HepG2 (cell line): Measurements from ENCODE around the gene CDHR5. TPM values are rescaled to one million over a fixed set of nuclear protein-coding genes. Genes with fewer than 3 reads are reported as not detected.
A peak's percentile ranks its signal among the peaks of the same experiment; 100 is the strongest.

Experiments used
- ATAC-seq: fragments of 200-7000 bp; cut with Tn5 transposase; 3 replicates; pipeline ENCODE4 v1.9.1; 2020; ENCODE audit warnings: mild to moderate bottlenecking, moderate library complexity
- BruUV-seq: library from RNA; stranded (reverse); fragments of 400-500 nt; replicated peaks from 2 replicates; lab custom pipeline; 2021; lab: Mats Ljungman, UMichigan
- CTCF ChIA-PET: fragments of 300-600 bp; formaldehyde crosslinking; extraction: SDS; loops from one replicate; lab custom pipeline; 2021; ENCODE audit warnings: low total read pairs, inconsistent platforms, low intra/inter-chr PET ratio; lab: Yijun Ruan, JAX
- POLR2A ChIA-PET: fragments of 350-600 bp; sonication (Branson Sonifier 250); formaldehyde crosslinking; loops from one replicate; lab custom pipeline; 2020; ENCODE audit warnings: antibody characterized with exemption, inconsistent platforms; lab: Yijun Ruan, JAX
- DNase-seq: peaks from one replicate; pipeline ENCODE4 v3.0.0-alpha.2; 2015; ENCODE audit warnings: low spot score
- FAIRE-seq: peaks from 3 replicates; lab custom pipeline; 2011; peaks lifted over from hg19 to GRCh38; lab: Jason Lieb, UNC
- H2AFZ ChIP-seq: one replicate; pipeline ENCODE4 v1.6.1; 2011; ENCODE audit warnings: low read length, inconsistent platforms
- H3K27ac ChIP-seq: fragments of 300-600 bp; 3 replicates; pipeline ENCODE4 v1.8.0; 2011; ENCODE audit warnings: mixed run types, mild to moderate bottlenecking, mixed read lengths, low read length, inconsistent platforms; ENCODE audit not compliant: insufficient read depth; ENCODE audit errors: extremely low read length
- H3K27me3 ChIP-seq, 2 experiments: fragments of 200-600 bp in 1 of 2; 2 replicates in 1 of 2; 3 replicates in 1 of 2; pipeline versions ENCODE4 v1.6.0 to v1.8.0; 2011; ENCODE audit warnings: low read length in 2 of 2, mild to moderate bottlenecking in 2 of 2, moderate library complexity in 2 of 2, inconsistent platforms in 1 of 2; ENCODE audit not compliant: insufficient read depth in 2 of 2, control insufficient read depth in 1 of 2
- H3K36me3 ChIP-seq, 2 experiments: fragments of 200-600 bp in 1 of 2; replicated peaks in 1 of 2; 2 replicates in 1 of 2; 3 replicates in 1 of 2; pipeline versions ENCODE4 v1.5.1 to v1.8.0; 2011; ENCODE audit warnings: low read length in 2 of 2, inconsistent platforms in 1 of 2; ENCODE audit not compliant: insufficient read depth in 2 of 2, control insufficient read depth in 1 of 2
- H3K4me1 ChIP-seq: 2 replicates; pipeline ENCODE4 v1.5.1; 2012; ENCODE audit warnings: low read length, inconsistent platforms; ENCODE audit not compliant: insufficient read depth
- H3K4me2 ChIP-seq: 2 replicates; pipeline ENCODE4 v1.6.0; 2011; ENCODE audit warnings: low read depth, low read length, inconsistent platforms
- H3K4me3 ChIP-seq, 3 experiments: fragments of 200-600 bp in 1 of 3; sonication (generic), shearing (Covaris generic) in 1 of 3; replicated peaks in 1 of 3; 2 replicates each; pipeline ENCODE4 v1.5.1; 2011 to 2016; ENCODE audit warnings: low read length in 3 of 3, inconsistent platforms in 2 of 3, low read depth in 2 of 3, mild to moderate bottlenecking in 2 of 3, control low read depth in 1 of 3, mixed read lengths in 1 of 3; ENCODE audit not compliant: insufficient read depth in 1 of 3
- H3K79me2 ChIP-seq: one replicate; pipeline ENCODE4 v1.6.1; 2011; ENCODE audit warnings: low read length, inconsistent platforms; ENCODE audit not compliant: insufficient read depth
- H3K9ac ChIP-seq: 2 replicates; pipeline ENCODE4 v1.6.0; 2011; ENCODE audit warnings: mild to moderate bottlenecking, low read depth, low read length, inconsistent platforms; ENCODE audit not compliant: insufficient read depth
- H3K9me3 ChIP-seq: 2 replicates; pipeline ENCODE4 v1.5.1; 2012; ENCODE audit warnings: mild to moderate bottlenecking, low read length
- H4K20me1 ChIP-seq: 2 replicates; pipeline ENCODE4 v1.6.0; 2011; ENCODE audit warnings: inconsistent platforms, mild to moderate bottlenecking, low read length, moderate library complexity; ENCODE audit not compliant: insufficient read depth
- AGO2 ChIP-seq: fragments of 200-400 bp; formaldehyde crosslinking; optimal IDR thresholded peaks from 2 replicates; pipeline ENCODE3; 2017; ENCODE audit warnings: mild to moderate bottlenecking, low read depth, low read length, moderate library complexity
- CBFB ChIP-seq: sonication (generic); formaldehyde crosslinking; IDR thresholded peaks from 2 replicates; pipeline ENCODE4 v1.4.0; 2020; ENCODE audit warnings: missing genetic modification reagents
- CREM ChIP-seq, 2 experiments: sonication (generic) in 1 of 2; formaldehyde crosslinking in 1 of 2; IDR thresholded peaks; 2 replicates each; pipeline versions ENCODE4 v1.4.0 to v1.6.1; 2016 to 2020; ENCODE audit warnings: antibody characterized with exemption in 1 of 2, mild to moderate bottlenecking in 1 of 2, missing genetic modification reagents in 1 of 2
- EED ChIP-seq: sonication (generic); formaldehyde crosslinking; IDR thresholded peaks from 2 replicates; pipeline ENCODE4 v1.5.0; 2020; ENCODE audit warnings: mild to moderate bottlenecking, missing genetic modification reagents
- FOXA1 ChIP-seq, 2 experiments: fragments of 450-650 bp in 1 of 2; sonication (generic) in 1 of 2; formaldehyde crosslinking in 1 of 2; IDR thresholded peaks; 2 replicates each; pipeline versions ENCODE4 v1.4.0 to v1.6.1; 2016 to 2020; ENCODE audit warnings: missing genetic modification reagents in 1 of 2
- FOXP4 ChIP-seq: sonication (generic); formaldehyde crosslinking; IDR thresholded peaks from 2 replicates; pipeline ENCODE4 v1.4.0; 2020; ENCODE audit warnings: missing genetic modification reagents
- KDM2A ChIP-seq: sonication (generic); formaldehyde crosslinking; IDR thresholded peaks from 2 replicates; pipeline ENCODE4 v1.4.0; 2020; ENCODE audit warnings: low read depth, missing genetic modification reagents, borderline replicate concordance
- KDM6A ChIP-seq: IDR thresholded peaks from 2 replicates; pipeline ENCODE4 v1.6.1; 2016; ENCODE audit warnings: low read depth
- MEF2D ChIP-seq: sonication (generic); formaldehyde crosslinking; IDR thresholded peaks from 2 replicates; pipeline ENCODE4 v1.5.1; 2020; ENCODE audit warnings: mild to moderate bottlenecking, missing genetic modification reagents
- MIER2 ChIP-seq: IDR thresholded peaks from 2 replicates; pipeline ENCODE4 v1.6.1; 2016; ENCODE audit warnings: missing biosample characterization, missing genetic modification reagents
- MTA1 ChIP-seq: sonication (generic); formaldehyde crosslinking; IDR thresholded peaks from 2 replicates; pipeline ENCODE4 v1.4.0; 2020; ENCODE audit warnings: missing genetic modification reagents, mild to moderate bottlenecking, borderline replicate concordance
- POLR2AphosphoS2 ChIP-seq: IDR thresholded peaks from 2 replicates; pipeline ENCODE4 v1.6.1; 2011; ENCODE audit warnings: low read depth, low read length, improper control_type of control experiment
- RBFOX2 ChIP-seq: fragments of 200-400 bp; formaldehyde crosslinking; IDR thresholded peaks from 2 replicates; pipeline ENCODE4 v1.6.1; 2017; ENCODE audit warnings: low read depth, mild to moderate bottlenecking, low read length
- SAP130 ChIP-seq: IDR thresholded peaks from 2 replicates; pipeline ENCODE4 v1.6.1; 2016; ENCODE audit warnings: low read depth
- SIX1 ChIP-seq: sonication (generic); formaldehyde crosslinking; IDR thresholded peaks from 2 replicates; pipeline ENCODE4 v1.4.0; 2020; ENCODE audit warnings: missing genetic modification reagents, borderline replicate concordance
- SKI ChIP-seq: fragments of 450-650 bp; IDR thresholded peaks from one replicate; pipeline ENCODE4 v1.6.1; 2018; ENCODE audit warnings: mild to moderate bottlenecking; ENCODE audit not compliant: partially characterized antibody
- SMARCE1 ChIP-seq: fragments of 450-650 bp; IDR thresholded peaks from 2 replicates; pipeline ENCODE4 v1.6.1; 2017; ENCODE audit warnings: borderline replicate concordance
- SNAI1 ChIP-seq: sonication (generic); formaldehyde crosslinking; IDR thresholded peaks from 2 replicates; pipeline ENCODE4 v1.5.0; 2020; ENCODE audit warnings: mild to moderate bottlenecking, missing genetic modification reagents, borderline replicate concordance
- TBX3 ChIP-seq: fragments of 450-650 bp; IDR thresholded peaks from 2 replicates; pipeline ENCODE4 v1.6.1; 2017; ENCODE audit warnings: antibody characterized with exemption, mild to moderate bottlenecking, inconsistent platforms, borderline replicate concordance
- ZFX ChIP-seq: sonication (generic); formaldehyde crosslinking; IDR thresholded peaks from 2 replicates; pipeline ENCODE4 v1.4.0; 2020; ENCODE audit warnings: mild to moderate bottlenecking, low read depth, missing genetic modification reagents, moderate library complexity
- ZNF101 ChIP-seq: sonication (generic); formaldehyde crosslinking; IDR thresholded peaks from 2 replicates; pipeline ENCODE4 v1.4.0; 2020; ENCODE audit warnings: mild to moderate bottlenecking, low read depth, missing genetic modification reagents, borderline replicate concordance
- ZNF143 ChIP-seq: sonication (generic); formaldehyde crosslinking; IDR thresholded peaks from 2 replicates; pipeline ENCODE4 v1.4.0; 2020; ENCODE audit warnings: missing genetic modification reagents
- ZNF572 ChIP-seq: sonication (generic); formaldehyde crosslinking; IDR thresholded peaks from 2 replicates; pipeline ENCODE4 v1.5.1; 2020; ENCODE audit warnings: mild to moderate bottlenecking, missing genetic modification reagents
- ZNF670 ChIP-seq: sonication (generic); formaldehyde crosslinking; IDR thresholded peaks from 2 replicates; pipeline ENCODE4 v1.8.0; 2022; ENCODE audit warnings: mild to moderate bottlenecking, missing genetic modification reagents, borderline replicate concordance
- WGBS: methylation state at CpG from one replicate; pipeline ENCODE4 v1.1.6; 2017; ENCODE audit warnings: low lambda C conversion rate; 5-methylcytosine and 5-hydroxymethylcytosine counted together
- in situ Hi-C: cut with HindIII; loops from 2 replicates; pipeline ENCODE4 v1.10.0; 2017; ENCODE audit warnings: low pct_unique_long_range_greater_than_20kb; ENCODE audit not compliant: extremely low pct_ligation_motif_present
- intact Hi-C: fragments of 100-400 bp; cut with micrococcal nuclease; formaldehyde crosslinking; loops from one replicate; pipeline ENCODE4 v1.10.0; 2022; ENCODE audit not compliant: unreplicated experiment
- polyA plus RNA-seq, 8 experiments: library from polyadenylated mRNA; depleted of rRNA in 3 of 8; stranded (reverse) in 7 of 8; unstranded in 1 of 8; fragments of >200 nt; fragmentation: Illumina TruSeq in 4 of 8; extraction: Trizol in 4 of 8; gene quantifications; 2 replicates each; pipeline versions ENCODE4 v1.2.1 to v1.2.3, GENCODE V29; 2011 to 2016; ENCODE audit warnings: low read depth in 4 of 8, missing spikeins in 1 of 8, mixed read lengths in 1 of 8; ENCODE audit not compliant: insufficient read depth in 1 of 8
- total RNA-seq, 5 experiments: library from RNA; depleted of rRNA; stranded (reverse); fragments of >200 nt; fragmentation: Illumina TruSeq; extraction: Trizol; gene quantifications; 2 replicates each; pipeline ENCODE4 v1.2.3, GENCODE V29; 2016; ENCODE audit warnings: low read depth in 1 of 5

The CDHR5 gene
- total and polyA plus RNA-seq, 2 of the 13 experiments (the other 11 are each of a cell fraction or from before 2014, with no cell fraction given) = 0.46 to 0.71 TPM

GRCh38 chr11:586376-587316, 38.1 kb downstream of the CDHR5 start:
- Histone ChIP-seq H3K4me1 (peaks cover 54% of the 10 kb centered on the region), H3K9me3 (no peaks in the 10 kb centered on the region), H4K20me1 (peaks cover 27% of the 10 kb centered on the region), H3K79me2 (peaks cover 43% of the 10 kb centered on the region), H3K27ac (peak overlapping the region; percentile 70), H3K36me3 (peaks cover 25 to 60% of the 10 kb centered on the region in 2 experiments), H3K4me3 (no peak overlapping the region), H3K27me3 (no peaks in the 10 kb centered on the region), H3K4me2 (peak overlapping the region; percentile 10; the same call in 1 of the 2 replicates), H2AFZ (no peak overlapping the region), H3K9ac (no peak overlapping the region)
- intact Hi-C loops = no loop called here
- ChIA-PET POLR2A (interaction anchor here (1.0 to 1.8 kb wide), 8 partner anchors 8 to 121 kb away, joined by 3 to 33 read pairs (median 5); partner anchors contain the start of genes DEAF1, PHRF1 and TMEM80), CTCF (no interaction called here)
- no TSS peak for BruUV-seq
- WGBS = 63% methylated on average over 17 of the region's 32 CpGs
- DNase-seq (no peak), ATAC-seq (peak; percentile 44), FAIRE-seq (peak; percentile 55)
- in situ Hi-C loops = no loop called here
- TF ChIP-seq SKI (no peak), AGO2 (peak; percentile 64), ZNF670 (CRISPR knock-in tag) (no peak), CREM (IDR thresholded peaks at IDR 0.05) (no peak), CREM (CRISPR knock-in tag; IDR thresholded peaks at IDR 0.05) (no peak), EED (no peak), ZFX (peak; percentile 59; the same call in 1 of the 2 replicates), SMARCE1 (no peak), ZNF572 (CRISPR knock-in tag) (no peak), ZNF101 (no peak), MTA1 (CRISPR knock-in tag) (no peak), FOXP4 (no peak), SAP130 (CRISPR knock-in tag) (peak; percentile 59), SNAI1 (CRISPR knock-in tag) (no peak), SIX1 (no peak), RBFOX2 (0 out of 2 replicates have a peak, but pooled peaks have one; percentile 23), FOXA1 (IDR thresholded peaks at IDR 0.05) (no peak), FOXA1 (CRISPR knock-in tag; IDR thresholded peaks at IDR 0.05) (peak; percentile 67; the same call in 1 of the 2 replicates), MIER2 (CRISPR knock-in tag) (no peak), CBFB (no peak), POLR2AphosphoS2 (no peak), KDM2A (CRISPR knock-in tag) (no peak), KDM6A (CRISPR knock-in tag) (no peak), TBX3 (no peak), MEF2D (CRISPR knock-in tag) (no peak), ZNF143 (no peak)
